ENCODE results near the gene PINLYP. TPM values are rescaled to one million over a fixed set of nuclear protein-coding genes. Genes with fewer than 3 reads are reported as not detected.

The PINLYP gene
- polyA plus RNA-seq (2013): 2.1 TPM in 2 replicates

DNA sequence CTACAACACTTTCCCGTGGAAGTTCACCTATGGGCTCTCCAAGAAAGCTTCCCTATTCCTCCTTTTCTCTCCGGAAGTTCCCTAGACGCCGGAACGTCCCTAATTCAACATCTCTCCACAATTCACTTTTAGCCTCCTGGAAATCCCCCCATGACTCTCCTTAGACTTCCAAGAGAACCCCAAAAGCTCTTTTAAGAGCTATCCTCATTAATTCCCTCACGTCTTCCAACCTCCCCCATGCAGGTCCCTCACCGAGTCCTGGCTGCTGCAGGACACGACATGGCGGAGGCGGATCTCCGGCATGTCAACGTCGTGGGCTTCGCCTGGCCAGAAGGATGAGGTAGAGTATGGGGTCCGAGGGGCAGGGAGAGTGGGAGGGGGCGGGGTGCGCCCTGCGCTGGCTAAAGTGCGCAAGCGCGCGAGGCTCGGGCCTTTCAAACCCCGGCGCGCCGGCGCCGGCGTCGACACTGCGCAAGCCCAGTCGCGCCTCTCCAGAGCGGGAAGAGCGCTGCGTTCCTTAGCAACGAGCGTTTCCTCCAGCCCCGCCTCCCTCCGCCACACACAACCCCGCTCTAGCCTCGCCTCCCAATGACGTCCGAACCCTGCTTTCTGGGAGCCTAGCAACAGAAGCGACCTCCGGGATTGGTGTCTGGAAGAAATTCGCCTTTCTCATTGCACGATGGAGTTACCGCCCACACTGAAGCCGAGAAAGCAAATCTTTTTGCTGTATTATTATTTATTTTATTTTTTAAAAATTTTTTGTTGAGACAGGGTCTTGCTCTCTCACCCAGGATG is at the start of gene PINLYP, which contains the start of gene XRCC1:
Gene PINLYP, plus strand, starts transcription at position 646 of the 795 bp plus-strand sequence. CDS start 1,391 bp downstream, outside the sequence.
Gene XRCC1, minus strand, starts transcription at position 372 of the 795 bp plus-strand sequence. Its CDS starts 69 bp downstream, at position 303.
- peak within 1 kb of the TSS; percentile 54 for H3K4ac ChIP-seq (ENCODE audit: low read depth, low read length)
- no peak within 1 kb of the TSS for H3K27ac ChIP-seq (ENCODE audit: low read depth, low read length)
- H3K79me2 ChIP-seq (ENCODE audit: control insufficient read depth, insufficient read depth, low read length, poor library complexity): peaks cover 4% of the 10 kb centered on the region
- no CpG with 5 or more reads among the region's 51 CpGs for WGBS (ENCODE audit: extremely low coverage, insufficient coverage, insufficient read length)
- H3K4me3 ChIP-seq (ENCODE audit: low read depth, low read length): peak within 1 kb of the TSS; percentile 98
- no peaks in the 10 kb centered on the region for H3K27me3 ChIP-seq (ENCODE audit: insufficient read depth, low read length)
- peak within 1 kb of the TSS; percentile 96 for H3K9ac ChIP-seq (ENCODE audit: low read length)
- H3K18ac ChIP-seq (ENCODE audit: low read length): peak within 1 kb of the TSS; percentile 52
- H3K23ac ChIP-seq (ENCODE audit: low read length): no peak within 1 kb of the TSS
- peak within 1 kb of the TSS; percentile 10 for H2BK5ac ChIP-seq (ENCODE audit: low read depth, low read length, poor library complexity)
- H2AFZ ChIP-seq (ENCODE audit: insufficient read depth, low read length, poor library complexity): peak within 1 kb of the TSS; percentile 73
- no peak within 1 kb of the TSS for H2BK12ac ChIP-seq (ENCODE audit: low read length)
- peak within 1 kb of the TSS; percentile 36 for H3K14ac ChIP-seq (ENCODE audit: low read length)
- peaks cover 6% of the 10 kb centered on the region for H3K79me1 ChIP-seq (ENCODE audit: low read length)
- H2AK5ac ChIP-seq (ENCODE audit: low read length): peak within 1 kb of the TSS; percentile 7
- peaks cover 3 to 10% of the 10 kb centered on the region in 2 experiments for H3K4me1 ChIP-seq (ENCODE audit: control insufficient read depth in 1 of 2, insufficient read depth in 2 of 2, low read length in 2 of 2)
- H4K8ac ChIP-seq (ENCODE audit: low read depth, low read length): peak within 1 kb of the TSS; percentile 87
- H2BK120ac ChIP-seq (ENCODE audit: insufficient read depth, low read length, poor library complexity): peak within 1 kb of the TSS; percentile 5
- peak; percentile 99 for DNase-seq
- H3K36me3 ChIP-seq (ENCODE audit: control insufficient read depth in 1 of 2, insufficient read depth in 2 of 2, low read length in 2 of 2): peaks cover 2 to 9% of the 10 kb centered on the region in 2 experiments
- peak within 1 kb of the TSS; percentile 66 for H4K12ac ChIP-seq (ENCODE audit: low read depth, low read length)
- peak within 1 kb of the TSS; percentile 54 for H4K91ac ChIP-seq (ENCODE audit: low read depth, low read length)
- no peaks in the 10 kb centered on the region for H3K9me3 ChIP-seq (ENCODE audit: insufficient read depth, low read depth, low read length)
- peak within 1 kb of the TSS; percentile 87 for H3K4me2 ChIP-seq (ENCODE audit: low read length)

DNA sequence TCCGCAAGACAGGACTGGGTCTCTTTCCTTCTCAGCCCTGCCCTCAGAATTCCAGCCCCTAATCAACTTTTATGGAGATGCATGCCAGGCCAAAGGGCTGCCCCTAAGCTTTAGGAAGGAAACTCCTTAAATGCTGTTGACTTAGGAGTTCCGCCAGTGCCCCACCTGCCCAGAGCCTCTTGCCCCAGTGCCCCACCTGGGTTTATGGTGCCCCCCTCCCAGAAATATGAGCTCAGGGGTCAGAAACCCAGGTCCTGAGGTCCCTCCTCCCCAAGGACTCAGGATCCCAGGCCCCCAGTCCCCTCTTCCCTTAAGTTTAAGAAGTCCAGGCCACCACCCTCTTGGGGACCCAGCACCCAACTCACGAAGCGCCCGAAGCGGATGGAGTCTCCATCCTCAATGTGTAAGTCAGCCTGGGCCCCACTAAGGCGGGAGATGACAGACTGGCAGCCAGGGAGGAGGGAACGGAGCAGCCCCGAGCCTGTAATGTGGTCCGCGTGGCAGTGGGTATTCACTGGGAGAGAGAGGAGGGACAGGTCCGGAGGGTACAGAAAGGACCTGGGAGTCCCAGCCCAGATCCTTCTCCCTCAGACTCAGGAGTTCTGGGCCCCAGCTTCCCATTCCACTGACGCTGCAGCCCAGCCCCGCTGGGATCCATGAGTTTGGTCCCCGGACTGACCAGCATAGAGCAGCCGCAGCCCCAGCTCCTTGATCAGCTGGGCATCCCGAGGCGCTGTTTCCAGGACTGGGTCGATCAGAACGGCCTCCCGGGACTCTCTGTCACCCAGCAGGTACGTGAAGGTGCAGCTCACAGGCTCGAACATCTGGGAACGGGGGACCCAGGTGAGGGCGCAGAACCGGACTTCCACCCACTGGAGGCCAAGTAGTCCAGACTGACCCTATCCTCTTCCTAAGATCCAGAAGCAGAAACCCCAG is 49.5 kb upstream of the PINLYP start:
- peak overlapping the region; percentile 3 for H4K8ac ChIP-seq (ENCODE audit: low read depth, low read length)
- no peak overlapping the region for H3K23ac ChIP-seq (ENCODE audit: low read length)
- H2AK5ac ChIP-seq (ENCODE audit: low read length): peak overlapping the region; percentile 15
- no peak overlapping the region for H4K91ac ChIP-seq (ENCODE audit: low read depth, low read length)
- no peak overlapping the region for H3K9ac ChIP-seq (ENCODE audit: low read length)
- no peak overlapping the region for H3K4ac ChIP-seq (ENCODE audit: low read depth, low read length)
- no peaks in the 10 kb centered on the region for H3K36me3 ChIP-seq (ENCODE audit: control insufficient read depth in 1 of 2, insufficient read depth in 2 of 2, low read length in 2 of 2)
- no peak overlapping the region for H2AFZ ChIP-seq (ENCODE audit: insufficient read depth, low read length, poor library complexity)
- peak; percentile 46 to 48 for DNase-seq
- WGBS (ENCODE audit: extremely low coverage, insufficient coverage, insufficient read length): no CpG with 5 or more reads among the region's 26 CpGs
- H3K9me3 ChIP-seq (ENCODE audit: insufficient read depth, low read depth, low read length): no peaks in the 10 kb centered on the region
- H3K27ac ChIP-seq (ENCODE audit: low read depth, low read length): no peak overlapping the region
- H3K14ac ChIP-seq (ENCODE audit: low read length): peak overlapping the region; percentile 1
- no peak overlapping the region for H2BK5ac ChIP-seq (ENCODE audit: low read depth, low read length, poor library complexity)
- H3K4me1 ChIP-seq (ENCODE audit: control insufficient read depth in 1 of 2, insufficient read depth in 2 of 2, low read length in 2 of 2): peaks cover 16 to 19% of the 10 kb centered on the region in 2 experiments
- H3K4me3 ChIP-seq (ENCODE audit: low read depth, low read length): peak overlapping the region; percentile 81
- H2BK12ac ChIP-seq (ENCODE audit: low read length): peak overlapping the region; percentile 8
- peak overlapping the region; percentile 84 for H3K4me2 ChIP-seq (ENCODE audit: low read length)
- peak overlapping the region; percentile 38 for H3K18ac ChIP-seq (ENCODE audit: low read length)
- H4K12ac ChIP-seq (ENCODE audit: low read depth, low read length): no peak overlapping the region
- H3K79me1 ChIP-seq (ENCODE audit: low read length): peaks cover 5% of the 10 kb centered on the region
- no peak overlapping the region for H2BK120ac ChIP-seq (ENCODE audit: insufficient read depth, low read length, poor library complexity)
- H3K79me2 ChIP-seq (ENCODE audit: control insufficient read depth, insufficient read depth, low read length, poor library complexity): peaks cover 2% of the 10 kb centered on the region
- H3K27me3 ChIP-seq (ENCODE audit: insufficient read depth, low read length): no peaks in the 10 kb centered on the region

DNA sequence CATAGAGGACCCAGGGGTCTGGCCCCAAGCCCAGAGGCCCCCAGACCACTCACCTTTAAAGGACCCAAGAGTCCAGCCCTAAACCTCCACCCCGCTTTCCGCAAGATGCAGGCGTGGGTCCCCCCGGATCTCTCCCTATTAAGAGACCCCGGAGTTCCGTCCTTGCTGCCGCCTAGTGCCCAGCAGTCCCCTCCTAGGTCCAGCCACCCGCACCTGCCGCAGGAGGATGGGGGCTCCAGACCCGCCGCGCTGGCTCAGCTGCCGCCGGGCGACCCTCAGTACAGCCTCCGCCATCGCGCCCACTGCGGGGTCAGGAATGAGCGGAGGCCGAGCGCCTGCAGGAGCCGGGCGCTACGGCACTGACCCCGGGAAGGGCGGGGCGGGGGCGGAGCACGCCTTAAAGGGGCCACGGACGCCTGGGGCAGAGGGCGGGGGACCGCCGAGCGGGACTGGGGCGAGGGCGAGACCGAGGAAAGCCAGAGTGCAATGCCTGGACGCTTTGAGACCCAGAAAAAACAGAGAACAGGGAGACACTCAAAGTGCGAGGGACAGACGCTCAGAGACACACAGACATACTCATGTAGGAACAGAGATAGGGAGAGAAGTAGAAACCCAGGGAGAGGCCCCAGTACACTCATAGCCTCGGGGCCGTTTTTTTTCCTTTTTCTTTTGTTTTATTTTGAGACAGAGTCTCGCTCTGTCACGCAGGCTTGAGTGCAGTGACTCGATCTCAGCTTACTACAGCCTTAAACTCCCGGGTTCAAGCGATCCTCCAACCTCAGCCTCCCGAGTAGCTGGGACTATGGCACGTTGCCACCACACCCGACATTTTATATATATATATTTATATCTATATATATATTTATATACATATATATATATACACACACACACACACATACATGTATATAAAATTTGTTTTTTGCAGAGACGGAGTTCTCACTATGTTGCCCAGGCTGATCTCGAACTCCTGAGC is 48.4 kb upstream of the PINLYP start, which contains the start of gene ETHE1:
Gene ETHE1, minus strand, starts transcription at position 318 of the 976 bp plus-strand sequence. Its CDS starts 24 bp downstream, at position 294.
- H3K79me2 ChIP-seq (ENCODE audit: control insufficient read depth, insufficient read depth, low read length, poor library complexity): peaks cover 2% of the 10 kb centered on the region

More for the DNA sequence above, 48.4 kb upstream of the PINLYP start, which contains the start of gene ETHE1:
- Histone ChIP-seq H2AK5ac (ENCODE audit: low read length) (peak within 1 kb of the TSS; percentile 91), H4K12ac (ENCODE audit: low read depth, low read length) (peak within 1 kb of the TSS; percentile 89), H2BK5ac (ENCODE audit: low read depth, low read length, poor library complexity) (no peak within 1 kb of the TSS), H3K4ac (ENCODE audit: low read depth, low read length) (no peak within 1 kb of the TSS), H3K23ac (ENCODE audit: low read length) (no peak within 1 kb of the TSS), H3K9ac (ENCODE audit: low read length) (peak within 1 kb of the TSS; percentile 75), H3K18ac (ENCODE audit: low read length) (peak within 1 kb of the TSS; percentile 90), H3K27ac (ENCODE audit: low read depth, low read length) (no peak within 1 kb of the TSS), H3K4me3 (ENCODE audit: low read depth, low read length) (peak within 1 kb of the TSS; percentile 81), H3K14ac (ENCODE audit: low read length) (peak within 1 kb of the TSS; percentile 83), H3K27me3 (ENCODE audit: insufficient read depth, low read length) (no peaks in the 10 kb centered on the region), H3K4me1 (ENCODE audit: control insufficient read depth in 1 of 2, insufficient read depth in 2 of 2, low read length in 2 of 2) (peaks cover 16 to 19% of the 10 kb centered on the region in 2 experiments), H2AFZ (ENCODE audit: insufficient read depth, low read length, poor library complexity) (peak within 1 kb of the TSS; percentile 85), H3K36me3 (ENCODE audit: control insufficient read depth in 1 of 2, insufficient read depth in 2 of 2, low read length in 2 of 2) (no peaks in the 10 kb centered on the region), H3K4me2 (ENCODE audit: low read length) (peak within 1 kb of the TSS; percentile 84), H2BK12ac (ENCODE audit: low read length) (no peak within 1 kb of the TSS), H3K79me1 (ENCODE audit: low read length) (peaks cover 5% of the 10 kb centered on the region), H3K9me3 (ENCODE audit: insufficient read depth, low read depth, low read length) (no peaks in the 10 kb centered on the region), H4K8ac (ENCODE audit: low read depth, low read length) (peak within 1 kb of the TSS; percentile 80), H4K91ac (ENCODE audit: low read depth, low read length) (peak within 1 kb of the TSS; percentile 50), H2BK120ac (ENCODE audit: insufficient read depth, low read length, poor library complexity) (peak within 1 kb of the TSS; percentile 56)
- WGBS (ENCODE audit: extremely low coverage, insufficient coverage, insufficient read length): no CpG with 5 or more reads among the region's 54 CpGs
- peak; percentile 53 to 70 for DNase-seq

Data from trophoblast cell (in vitro differentiated cells and primary cell).